IPS-11a (cell line): ENCODE results near the gene ZNF385B.

Experiments used
- H3K4me3 ChIP-seq: one replicate; pipeline ENCODE4 v1.5.1; 2013; ENCODE audit warnings: low read depth, low read length, control low read depth

The ZNF385B gene

DNA sequence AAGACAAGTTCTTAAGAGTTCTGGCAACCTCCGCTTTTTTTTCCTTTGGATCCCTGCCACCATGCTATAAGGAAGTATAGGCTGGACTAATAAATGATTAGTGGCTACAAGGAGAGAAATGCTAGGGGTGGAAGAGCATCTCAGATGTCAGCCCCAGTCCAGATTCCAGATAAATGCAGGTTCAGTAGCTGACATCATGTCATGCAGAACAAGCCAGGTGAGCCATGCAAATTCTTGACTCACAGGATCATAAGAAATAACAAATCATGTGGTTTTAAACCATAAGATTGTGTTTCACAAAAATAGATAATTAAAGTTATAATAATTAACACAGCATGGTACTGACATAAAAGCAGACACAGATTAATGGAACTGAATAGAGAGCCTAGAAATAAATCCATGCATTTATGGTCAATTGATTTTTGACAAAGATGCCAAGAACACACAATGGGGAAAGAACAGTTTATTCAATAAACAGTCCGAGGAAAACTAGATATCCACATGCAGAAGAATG is 443.9 kb downstream of the ZNF385B start:
- H3K4me3 ChIP-seq = no peak overlapping the region

DNA sequence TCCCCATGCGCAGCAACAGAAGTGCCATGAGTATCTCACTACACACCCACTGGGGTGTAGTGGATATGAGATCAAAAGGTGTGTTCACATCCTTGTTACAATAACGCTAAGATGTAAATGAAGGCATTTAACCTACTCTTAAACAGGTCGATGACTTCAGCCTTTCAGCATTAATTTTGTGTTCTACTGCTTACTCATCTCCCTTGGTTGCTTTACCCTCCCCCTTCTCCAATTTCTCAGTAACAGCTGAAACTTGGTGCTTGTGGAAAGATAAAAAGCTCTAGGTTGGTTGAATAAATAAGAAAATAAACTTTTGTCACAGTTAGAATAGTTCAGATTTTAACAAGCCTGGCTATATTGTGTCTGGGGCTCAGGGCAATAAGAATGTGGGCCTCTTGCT is 449.3 kb downstream of the ZNF385B start:
- no peak overlapping the region for H3K4me3 ChIP-seq

DNA sequence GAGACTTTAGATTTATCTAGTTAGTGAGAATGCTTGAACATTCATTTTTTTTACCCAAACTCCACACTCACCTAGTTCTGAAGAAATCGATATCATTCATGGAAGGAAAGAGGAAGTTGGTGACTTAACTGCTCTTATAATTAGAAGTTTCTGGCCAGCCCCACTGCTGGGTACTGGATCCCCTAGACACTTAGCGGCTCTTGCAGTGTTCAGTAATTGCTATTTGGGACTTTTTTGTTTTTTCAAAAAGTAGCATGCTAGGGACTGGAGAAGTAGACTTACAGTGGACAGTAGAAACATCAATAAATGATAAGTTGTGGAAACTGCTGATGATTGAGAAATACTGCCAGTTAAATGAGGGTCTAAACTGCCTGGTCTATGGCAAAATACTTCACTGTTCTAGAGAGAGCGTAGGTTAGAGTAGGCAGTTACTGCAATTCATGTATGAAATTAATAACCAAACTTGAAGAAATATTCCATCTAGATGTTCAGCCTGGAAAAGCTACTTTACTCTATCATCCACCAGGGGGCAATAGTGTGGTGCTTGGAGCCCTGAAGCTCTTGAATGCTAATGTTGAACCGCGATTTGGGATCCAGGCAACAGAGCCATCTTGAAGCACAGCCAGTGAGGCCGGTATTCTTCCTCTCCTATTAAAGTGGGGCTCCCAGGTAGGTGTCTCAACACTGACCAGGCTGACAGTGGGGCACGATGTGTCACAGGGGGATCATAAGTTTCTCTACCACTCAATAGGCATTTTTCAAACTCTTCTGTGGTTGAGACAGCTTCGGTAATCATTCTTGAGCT is 450.7 kb downstream of the ZNF385B start:
- no peak overlapping the region for H3K4me3 ChIP-seq

DNA sequence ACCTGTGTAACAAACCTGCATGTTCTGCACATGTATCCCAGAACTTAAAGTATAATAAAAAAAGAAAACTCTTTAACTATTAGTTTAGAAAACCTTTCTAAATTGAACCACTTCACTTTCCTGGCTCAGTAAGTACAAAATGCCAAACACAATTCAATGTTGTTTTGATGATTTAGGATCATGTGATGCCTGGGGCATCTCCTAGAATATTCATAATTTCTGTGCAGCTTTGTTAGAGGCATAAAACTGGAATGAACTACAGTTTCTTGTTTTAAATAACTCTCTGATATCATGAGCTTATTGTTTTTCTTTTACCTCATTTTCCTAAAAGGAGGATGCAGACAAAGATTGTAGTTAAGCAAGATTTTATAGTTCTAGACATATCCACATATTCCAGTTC is 457.8 kb downstream of the ZNF385B start:
- no peak overlapping the region for H3K4me3 ChIP-seq

DNA sequence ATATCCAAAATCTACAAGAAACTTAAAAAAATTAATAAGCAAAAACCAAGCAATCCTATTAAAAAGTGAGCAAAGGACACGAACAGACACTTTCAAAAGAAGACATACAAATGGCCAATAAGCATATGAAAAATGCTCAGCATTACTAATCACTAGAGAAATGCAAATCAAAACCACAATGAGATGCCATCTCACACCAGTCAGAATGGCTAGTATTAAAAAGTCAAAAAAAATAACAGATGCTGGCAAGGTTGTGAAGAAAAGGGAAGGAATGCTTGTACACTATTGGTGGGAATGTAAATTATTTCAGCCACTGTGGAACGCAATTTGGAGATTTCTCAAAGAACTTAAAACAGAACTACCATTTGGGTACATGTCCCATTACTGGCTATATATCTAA is 467.9 kb downstream of the ZNF385B start:
- no peak overlapping the region for H3K4me3 ChIP-seq
